Naive thymus-derived CD4-positive, alpha-beta T cell (primary cell): ENCODE data around the gene SLC27A3. TPM values are rescaled to one million over a fixed set of nuclear protein-coding genes. Genes with fewer than 3 reads are reported as not detected.

Experiments used
- ATAC-seq: fragments of 150-1000 bp; cut with Tn5 transposase; 2 replicates; pipeline ENCODE4 v1.10.0; 2021; ENCODE audit warnings: mild to moderate bottlenecking, moderate library complexity
- CTCF ChIA-PET: fragments of 350-600 bp; sonication (Branson Sonifier 250); formaldehyde crosslinking; loops from one replicate; lab custom pipeline; 2021; ENCODE audit warnings: antibody characterized with exemption; lab: Charles Lee
- POLR2A ChIA-PET: fragments of 350-600 bp; sonication (Branson Sonifier 250); formaldehyde crosslinking; loops from one replicate; lab custom pipeline; 2021; ENCODE audit warnings: antibody characterized with exemption, inconsistent platforms; lab: Charles Lee
- DNase-seq, 9 donors: peaks; one replicate each; pipeline versions ENCODE4 v3.0.0 to v3.0.0-alpha.2; 2020 to 2022; ENCODE audit warnings: mixed read lengths in 1 of 9
- H3K27ac ChIP-seq: one replicate; pipeline ENCODE4 v1.7.0; 2013; ENCODE audit warnings: mild to moderate bottlenecking, low read depth, low read length, moderate library complexity
- H3K27me3 ChIP-seq, 2 donors: one replicate each; pipeline ENCODE4 v1.7.0; 2013; ENCODE audit warnings: low read length in 2 of 2, mild to moderate bottlenecking in 2 of 2, moderate library complexity in 2 of 2; ENCODE audit not compliant: control insufficient read depth in 2 of 2, insufficient read depth in 2 of 2
- H3K36me3 ChIP-seq, 3 experiments: 1 replicate in 2 of 3; 2 replicates in 1 of 3; pipeline ENCODE4 v1.7.0; 2013; ENCODE audit warnings: low read length in 3 of 3, mild to moderate bottlenecking in 3 of 3, moderate library complexity in 1 of 3; ENCODE audit not compliant: insufficient read depth in 3 of 3, control insufficient read depth in 2 of 3
- H3K4me1 ChIP-seq, 2 donors: one replicate each; pipeline ENCODE4 v1.7.0; 2013; ENCODE audit warnings: low read length in 2 of 2, mild to moderate bottlenecking in 2 of 2, moderate library complexity in 1 of 2; ENCODE audit not compliant: control insufficient read depth in 2 of 2, insufficient read depth in 2 of 2
- H3K4me3 ChIP-seq: 2 replicates; pipeline ENCODE4 v1.7.0; 2013; ENCODE audit warnings: mild to moderate bottlenecking, low read length
- H3K9me3 ChIP-seq, 3 experiments: 1 replicate in 2 of 3; 2 replicates in 1 of 3; pipeline ENCODE4 v1.7.0; 2013; ENCODE audit warnings: low read length in 3 of 3; ENCODE audit not compliant: control insufficient read depth in 2 of 3
- H3K27ac Mint-ChIP-seq, 9 donors: one replicate each; pipeline ENCODE4 v1.8.0; 2020 to 2022; ENCODE audit warnings: mixed read lengths in 9 of 9, mild to moderate bottlenecking in 8 of 9, moderate library complexity in 5 of 9, inconsistent platforms in 2 of 9
- H3K27me3 Mint-ChIP-seq, 5 donors: one replicate each; pipeline ENCODE4 v1.8.0; 2021 to 2022; ENCODE audit warnings: mixed read lengths in 5 of 5, mild to moderate bottlenecking in 1 of 5
- H3K36me3 Mint-ChIP-seq, 5 donors: one replicate each; pipeline ENCODE4 v1.8.0; 2020 to 2022; ENCODE audit warnings: mixed read lengths in 5 of 5, mild to moderate bottlenecking in 3 of 5, inconsistent platforms in 1 of 5
- H3K4me1 Mint-ChIP-seq, 7 donors: one replicate each; pipeline ENCODE4 v1.8.0; 2020 to 2022; ENCODE audit warnings: mixed read lengths in 7 of 7, mild to moderate bottlenecking in 3 of 7, inconsistent platforms in 1 of 7
- H3K4me3 Mint-ChIP-seq, 10 donors: one replicate each; pipeline ENCODE4 v1.8.0; 2020 to 2022; ENCODE audit warnings: mild to moderate bottlenecking in 10 of 10, mixed read lengths in 10 of 10, moderate library complexity in 6 of 10, inconsistent platforms in 2 of 10
- H3K9me3 Mint-ChIP-seq, 11 donors: one replicate each; pipeline ENCODE4 v1.8.0; 2020 to 2022; ENCODE audit warnings: mixed read lengths in 11 of 11, mild to moderate bottlenecking in 4 of 11, inconsistent platforms in 1 of 11, moderate library complexity in 1 of 11
- intact Hi-C, 2 donors: fragments of 100-400 bp; cut with micrococcal nuclease; formaldehyde crosslinking; loops; one replicate each; pipeline ENCODE4 v1.15.1; 2023
- polyA plus RNA-seq, 2 donors: library from polyadenylated mRNA; unstranded; fragments of 300-500 nt; fragmentation: Illumina TruSeq; gene quantifications; one replicate each; pipeline ENCODE4 v1.2.3, GENCODE V29; 2021
- total RNA-seq, 6 experiments: library from RNA in 5 of 6; stranded (reverse) in 5 of 6; gene quantifications; 1 replicate in 5 of 6; 2 replicates in 1 of 6; pipeline ENCODE4 v1.2.3 and lab custom pipeline; 2021 to 2026

The SLC27A3 gene
- total and polyA plus RNA-seq, 7 experiments from 2014 or later: 3.4 to 34.2 (median 11.0) TPM

DNA sequence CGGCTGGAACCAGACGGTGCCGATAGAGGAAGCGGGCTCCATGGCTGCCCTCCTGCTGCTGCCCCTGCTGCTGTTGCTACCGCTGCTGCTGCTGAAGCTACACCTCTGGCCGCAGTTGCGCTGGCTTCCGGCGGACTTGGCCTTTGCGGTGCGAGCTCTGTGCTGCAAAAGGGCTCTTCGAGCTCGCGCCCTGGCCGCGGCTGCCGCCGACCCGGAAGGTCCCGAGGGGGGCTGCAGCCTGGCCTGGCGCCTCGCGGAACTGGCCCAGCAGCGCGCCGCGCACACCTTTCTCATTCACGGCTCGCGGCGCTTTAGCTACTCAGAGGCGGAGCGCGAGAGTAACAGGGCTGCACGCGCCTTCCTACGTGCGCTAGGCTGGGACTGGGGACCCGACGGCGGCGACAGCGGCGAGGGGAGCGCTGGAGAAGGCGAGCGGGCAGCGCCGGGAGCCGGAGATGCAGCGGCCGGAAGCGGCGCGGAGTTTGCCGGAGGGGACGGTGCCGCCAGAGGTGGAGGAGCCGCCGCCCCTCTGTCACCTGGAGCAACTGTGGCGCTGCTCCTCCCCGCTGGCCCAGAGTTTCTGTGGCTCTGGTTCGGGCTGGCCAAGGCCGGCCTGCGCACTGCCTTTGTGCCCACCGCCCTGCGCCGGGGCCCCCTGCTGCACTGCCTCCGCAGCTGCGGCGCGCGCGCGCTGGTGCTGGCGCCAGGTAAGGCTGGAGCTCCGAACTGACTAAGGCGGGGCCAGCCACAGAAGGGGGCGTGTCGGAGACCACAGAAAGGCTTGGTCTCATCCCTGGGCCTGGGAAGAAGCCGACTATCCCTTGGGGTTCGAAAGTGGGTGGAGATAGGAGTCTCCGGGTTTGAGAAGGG lies 486 bp downstream of the SLC27A3 start:
- ATAC-seq (peak; percentile 76), DNase-seq (peak; percentile 40 to 63 (median 59))
- ChIA-PET CTCF (interaction anchor here (0.6 to 1.4 kb wide), 4 partner anchors 39 to 473 kb away, joined by 3 to 4 read pairs (median 3); no protein-coding TSS in a partner anchor), POLR2A (interaction anchor here (0.9 to 2.6 kb wide), 11 partner anchors 9 to 224 kb away, joined by 3 to 12 read pairs (median 5); partner anchors contain the start of genes CREB3L4, CRTC2, GATAD2B and JTB)
- H3K4me1 Mint-ChIP-seq: peaks cover 14 to 35% (median 26%) of the 10 kb centered on the region in 7 donors
- Histone ChIP-seq H3K4me1 (peaks cover 6 to 23% of the 10 kb centered on the region in 2 donors), H3K27ac (peak overlapping the region; percentile 66), H3K4me3 (peak overlapping the region; percentile 73), H3K9me3 (no peaks in the 10 kb centered on the region), H3K27me3 (no peaks in the 10 kb centered on the region), H3K36me3 (peaks cover 0 to 22% (median 0%) of the 10 kb centered on the region in 3 experiments)
- intact Hi-C loops: loop anchor here in 1 of 2 donors (1.0 to 2.0 kb wide), 2 partner anchors 8 to 445 kb away; partner anchors contain the start of gene UBAP2L
- H3K27ac Mint-ChIP-seq: peak overlapping the region in 7 of 9 donors; percentile 29 to 80 (median 68)
- H3K36me3 Mint-ChIP-seq: peaks cover 0 to 13% (median 0%) of the 10 kb centered on the region in 5 donors
- peak overlapping the region; percentile 77 to 89 (median 86) for H3K4me3 Mint-ChIP-seq
- H3K9me3 Mint-ChIP-seq: peaks cover 0 to 3% (median 0%) of the 10 kb centered on the region in 11 donors
- H3K27me3 Mint-ChIP-seq: no peaks in the 10 kb centered on the region

DNA sequence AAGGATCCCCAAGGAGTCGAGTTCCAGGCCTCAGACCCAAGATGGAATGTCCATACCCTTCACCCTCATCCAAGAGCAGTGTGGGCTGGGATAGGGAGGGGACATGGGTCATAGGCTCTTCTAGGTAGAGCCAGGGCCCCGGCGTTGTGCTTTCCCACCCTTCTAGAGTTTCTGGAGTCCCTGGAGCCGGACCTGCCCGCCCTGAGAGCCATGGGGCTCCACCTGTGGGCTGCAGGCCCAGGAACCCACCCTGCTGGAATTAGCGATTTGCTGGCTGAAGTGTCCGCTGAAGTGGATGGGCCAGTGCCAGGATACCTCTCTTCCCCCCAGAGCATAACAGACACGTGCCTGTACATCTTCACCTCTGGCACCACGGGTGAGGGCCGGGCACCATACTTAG lies 1.1 kb downstream of the SLC27A3 start:
- Histone ChIP-seq H3K9me3 (no peaks in the 10 kb centered on the region), H3K36me3 (peaks cover 0 to 16% (median 0%) of the 10 kb centered on the region in 3 experiments), H3K4me1 (peaks cover 6 to 23% of the 10 kb centered on the region in 2 donors), H3K4me3 (peak overlapping the region; percentile 73), H3K27me3 (no peaks in the 10 kb centered on the region), H3K27ac (peak overlapping the region; percentile 66)
- intact Hi-C loops: no loop called here
- Mint-ChIP-seq H3K36me3 (peaks cover 0 to 13% (median 0%) of the 10 kb centered on the region in 5 donors), H3K27me3 (no peaks in the 10 kb centered on the region), H3K27ac (peak overlapping the region in 3 of 9 donors; percentile 19 to 65 (median 30)), H3K4me1 (peaks cover 14 to 35% (median 26%) of the 10 kb centered on the region in 7 donors), H3K9me3 (peaks cover 0 to 3% (median 0%) of the 10 kb centered on the region in 11 donors), H3K4me3 (peak overlapping the region; percentile 52 to 89 (median 82))
- DNase-seq (no peak), ATAC-seq (no peak)
- ChIA-PET POLR2A (interaction anchor here (1.0 to 2.6 kb wide), 8 partner anchors 8 to 225 kb away, joined by 3 to 12 read pairs (median 5); partner anchors contain the start of genes CREB3L4, CRTC2, GATAD2B and RPS27), CTCF (interaction anchor here (0.6 to 1.4 kb wide), 3 partner anchors 40 to 266 kb away, joined by 3 to 4 read pairs (median 3); no protein-coding TSS in a partner anchor)

DNA sequence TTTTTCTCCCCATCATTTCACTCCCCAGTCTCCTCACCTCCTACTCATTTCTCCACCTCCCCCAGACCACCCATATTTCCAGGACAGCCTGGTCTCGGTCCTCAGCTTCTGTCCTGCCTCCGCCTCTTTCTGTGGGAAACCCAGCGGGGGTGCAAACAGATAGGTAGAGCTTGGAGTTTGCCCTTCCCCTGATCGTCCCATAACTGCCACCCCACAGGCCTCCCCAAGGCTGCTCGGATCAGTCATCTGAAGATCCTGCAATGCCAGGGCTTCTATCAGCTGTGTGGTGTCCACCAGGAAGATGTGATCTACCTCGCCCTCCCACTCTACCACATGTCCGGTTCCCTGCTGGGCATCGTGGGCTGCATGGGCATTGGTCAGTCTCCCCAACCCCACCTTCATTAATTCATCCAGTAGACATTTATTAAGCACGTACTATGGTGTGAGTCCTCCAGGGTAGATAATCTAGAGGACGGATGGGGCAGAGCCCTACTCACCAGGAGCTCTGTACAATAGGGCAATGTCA lies 1.7 kb downstream of the SLC27A3 start:
- H3K4me1 ChIP-seq: peaks cover 6 to 23% of the 10 kb centered on the region in 2 donors
- ChIA-PET POLR2A (interaction anchor here (0.7 to 2.6 kb wide), 4 partner anchors 106 to 226 kb away, joined by 3 to 12 read pairs (median 5); partner anchors contain the start of genes CREB3L4 and RPS27), CTCF (no interaction called here)
- no peak overlapping the region for H3K27ac ChIP-seq
- DNase-seq (no peak), ATAC-seq (no peak)
- Mint-ChIP-seq H3K4me3 (peak overlapping the region; percentile 39 to 86 (median 68)), H3K9me3 (peaks cover 0 to 3% (median 0%) of the 10 kb centered on the region in 11 donors), H3K27me3 (no peaks in the 10 kb centered on the region), H3K27ac (peak overlapping the region in 2 of 9 donors; percentile 30 to 45), H3K4me1 (peaks cover 14 to 35% (median 26%) of the 10 kb centered on the region in 7 donors), H3K36me3 (peaks cover 0 to 13% (median 0%) of the 10 kb centered on the region in 5 donors)
- H3K27me3 ChIP-seq: no peaks in the 10 kb centered on the region
- H3K9me3 ChIP-seq: no peaks in the 10 kb centered on the region
- intact Hi-C loops: no loop called here
- peak overlapping the region; percentile 73 for H3K4me3 ChIP-seq
- peaks cover 0 to 10% (median 0%) of the 10 kb centered on the region in 3 experiments for H3K36me3 ChIP-seq

DNA sequence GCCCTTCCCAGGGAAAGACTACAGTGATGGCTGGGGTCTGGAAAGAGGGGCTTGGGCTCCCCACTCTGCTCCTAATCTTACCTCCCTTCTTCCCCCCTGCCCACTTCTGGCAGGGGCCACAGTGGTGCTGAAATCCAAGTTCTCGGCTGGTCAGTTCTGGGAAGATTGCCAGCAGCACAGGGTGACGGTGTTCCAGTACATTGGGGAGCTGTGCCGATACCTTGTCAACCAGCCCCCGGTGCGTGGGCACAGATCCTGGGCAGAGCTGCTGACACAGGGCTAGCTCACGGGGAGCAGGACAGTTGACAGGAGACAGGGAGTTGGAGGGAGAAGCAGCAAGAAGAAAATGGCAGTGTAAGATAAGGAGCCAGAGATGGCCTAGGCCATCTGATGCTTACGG lies 2.4 kb downstream of the SLC27A3 start:
- no peaks in the 10 kb centered on the region for H3K27me3 ChIP-seq
- DNase-seq: no peak
- H3K36me3 ChIP-seq: peaks cover 0 to 3% (median 0%) of the 10 kb centered on the region in 3 experiments
- ATAC-seq: no peak
- intact Hi-C loops: no loop called here
- H3K4me3 Mint-ChIP-seq: peak overlapping the region in 2 of 10 donors; percentile 48 to 77
- peaks cover 0 to 3% (median 0%) of the 10 kb centered on the region in 11 donors for H3K9me3 Mint-ChIP-seq
- no peaks in the 10 kb centered on the region for H3K27me3 Mint-ChIP-seq
- peaks cover 14 to 35% (median 26%) of the 10 kb centered on the region in 7 donors for H3K4me1 Mint-ChIP-seq
- ChIA-PET CTCF (no interaction called here), POLR2A (no interaction called here)
- H3K4me1 ChIP-seq: peaks cover 6 to 24% of the 10 kb centered on the region in 2 donors
- H3K27ac Mint-ChIP-seq: no peak overlapping the region
- no peak overlapping the region for H3K4me3 ChIP-seq
- H3K27ac ChIP-seq: no peak overlapping the region
- no peaks in the 10 kb centered on the region for H3K9me3 ChIP-seq
- H3K36me3 Mint-ChIP-seq: peaks cover 0 to 13% (median 0%) of the 10 kb centered on the region in 5 donors

DNA sequence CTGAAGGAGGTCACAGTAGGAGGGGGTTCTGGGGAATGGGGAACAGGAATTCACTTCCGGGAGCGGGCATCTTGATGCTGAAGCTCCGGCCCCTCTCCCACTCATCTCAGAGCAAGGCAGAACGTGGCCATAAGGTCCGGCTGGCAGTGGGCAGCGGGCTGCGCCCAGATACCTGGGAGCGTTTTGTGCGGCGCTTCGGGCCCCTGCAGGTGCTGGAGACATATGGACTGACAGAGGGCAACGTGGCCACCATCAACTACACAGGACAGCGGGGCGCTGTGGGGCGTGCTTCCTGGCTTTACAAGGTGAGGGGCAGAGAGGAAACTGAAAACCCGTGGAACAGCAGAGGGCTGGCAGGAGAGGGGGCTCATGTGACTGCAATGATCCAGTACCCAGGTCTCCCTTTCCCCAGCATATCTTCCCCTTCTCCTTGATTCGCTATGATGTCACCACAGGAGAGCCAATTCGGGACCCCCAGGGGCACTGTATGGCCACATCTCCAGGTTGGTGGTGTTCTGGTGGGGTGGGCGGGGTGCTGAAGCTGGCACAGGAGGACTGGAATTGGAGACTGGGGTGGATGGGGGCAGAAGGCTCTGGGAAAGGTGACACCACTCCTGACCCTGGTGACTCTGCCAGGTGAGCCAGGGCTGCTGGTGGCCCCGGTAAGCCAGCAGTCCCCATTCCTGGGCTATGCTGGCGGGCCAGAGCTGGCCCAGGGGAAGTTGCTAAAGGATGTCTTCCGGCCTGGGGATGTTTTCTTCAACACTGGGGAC lies 3.0 kb downstream of the SLC27A3 start:
- Histone ChIP-seq H3K27ac (no peak overlapping the region), H3K27me3 (no peaks in the 10 kb centered on the region), H3K4me1 (peaks cover 6 to 29% of the 10 kb centered on the region in 2 donors), H3K4me3 (no peak overlapping the region), H3K36me3 (no peaks in the 10 kb centered on the region), H3K9me3 (no peaks in the 10 kb centered on the region)
- H3K9me3 Mint-ChIP-seq: peaks cover 0 to 3% (median 0%) of the 10 kb centered on the region in 11 donors
- peaks cover 14 to 38% (median 29%) of the 10 kb centered on the region in 7 donors for H3K4me1 Mint-ChIP-seq
- ChIA-PET CTCF (no interaction called here), POLR2A (no interaction called here)
- ATAC-seq: no peak
- intact Hi-C loops: no loop called here
- H3K27ac Mint-ChIP-seq: no peak overlapping the region
- H3K36me3 Mint-ChIP-seq: peaks cover 0 to 11% (median 0%) of the 10 kb centered on the region in 5 donors
- H3K4me3 Mint-ChIP-seq: peak overlapping the region in 3 of 10 donors; percentile 23 to 48 (median 24)
- H3K27me3 Mint-ChIP-seq: no peaks in the 10 kb centered on the region
- DNase-seq: no peak
